ENCODE data around the gene PCOLCE2.
A peak's percentile ranks its signal among the peaks of the same experiment; 100 is the strongest.

The PCOLCE2 gene

DNA sequence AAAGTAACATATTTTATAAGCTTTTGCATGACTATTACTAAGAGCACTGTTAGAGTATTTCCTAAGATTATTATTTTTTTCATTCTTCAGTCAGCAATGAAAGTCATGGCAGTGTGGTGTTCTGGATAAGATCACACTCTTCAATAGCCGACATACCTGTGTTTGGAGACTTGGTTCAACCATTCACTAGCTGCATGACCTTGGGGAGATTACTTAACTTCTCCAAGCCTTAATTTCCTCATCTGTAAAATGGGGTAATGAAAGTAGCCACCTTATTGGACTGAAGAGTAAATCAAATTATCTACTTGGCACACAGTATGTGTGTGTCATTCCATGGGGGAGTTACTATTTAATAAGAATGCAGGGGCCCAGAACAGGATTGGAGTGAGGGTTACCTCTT lies 24.5 kb upstream of the PCOLCE2 start:
- no peak for DNase-seq
- no peak for TF ChIP-seq GATA1 (IDR thresholded peaks at IDR 0.05; ENCODE audit: low read depth, low read length)

DNA sequence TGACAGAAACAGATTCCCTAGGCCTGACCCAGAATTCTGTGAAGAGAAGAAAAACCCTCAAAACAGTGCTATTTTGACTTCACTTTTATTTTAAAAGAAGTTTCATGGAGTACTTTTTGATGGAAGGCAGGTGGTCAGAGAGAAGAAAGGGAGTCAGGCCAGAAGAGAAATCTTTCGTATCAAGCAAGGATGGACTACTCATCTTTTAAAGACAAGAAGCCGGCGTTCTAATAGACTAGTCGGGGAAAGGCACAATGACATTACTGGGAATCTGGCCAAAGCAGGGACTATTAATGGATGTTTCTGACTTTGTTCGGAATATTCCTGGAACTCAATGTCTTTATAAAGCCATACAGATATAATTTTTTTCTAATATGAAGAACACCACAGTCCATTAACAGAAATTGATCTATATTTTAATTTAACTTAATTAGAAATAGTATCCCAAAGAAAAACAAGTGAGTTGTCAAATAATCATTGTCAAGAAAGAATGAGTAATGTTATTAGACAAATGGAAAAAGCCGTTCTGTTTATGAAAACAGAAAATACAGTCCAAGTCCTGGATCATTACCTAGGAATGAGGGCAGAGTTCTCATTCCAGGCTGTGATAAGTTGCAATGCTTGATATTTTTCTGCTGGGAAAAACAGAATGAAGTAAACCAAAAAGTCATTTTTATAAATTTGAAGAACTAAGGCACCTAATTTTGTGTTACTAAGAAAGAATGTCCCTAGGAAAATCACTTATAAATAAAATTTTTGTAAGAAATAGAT lies 23.7 kb upstream of the PCOLCE2 start:
- DNase-seq: no peak
- TF ChIP-seq GATA1 (IDR thresholded peaks at IDR 0.05; ENCODE audit: low read depth, low read length) (no peak), POLR2A (IDR thresholded peaks at IDR 0.05; ENCODE audit: low read length) (no peak)

DNA sequence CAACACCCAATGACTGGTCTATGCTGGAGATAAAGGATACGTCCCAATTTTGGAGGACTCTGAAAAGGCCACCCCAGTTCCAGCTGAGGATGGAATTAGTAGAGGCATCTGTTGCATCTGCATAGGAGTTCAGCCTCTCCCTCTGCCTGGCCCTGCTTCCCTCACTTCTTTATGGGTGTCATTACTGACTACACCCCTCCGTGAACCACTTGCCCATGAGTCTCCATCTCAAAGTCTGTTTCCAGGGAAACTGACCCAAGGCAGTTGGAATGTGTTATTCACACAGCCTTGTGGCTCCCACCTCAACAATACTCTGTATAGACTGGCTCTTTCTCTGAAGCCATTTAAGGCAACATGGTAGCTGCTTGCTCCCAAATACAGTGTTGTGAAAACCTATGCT lies 21.4 kb upstream of the PCOLCE2 start:
- TF ChIP-seq GATA1 (IDR thresholded peaks at IDR 0.05; ENCODE audit: low read depth, low read length) (no peak), POLR2A (IDR thresholded peaks at IDR 0.05; ENCODE audit: low read length) (no peak)

DNA sequence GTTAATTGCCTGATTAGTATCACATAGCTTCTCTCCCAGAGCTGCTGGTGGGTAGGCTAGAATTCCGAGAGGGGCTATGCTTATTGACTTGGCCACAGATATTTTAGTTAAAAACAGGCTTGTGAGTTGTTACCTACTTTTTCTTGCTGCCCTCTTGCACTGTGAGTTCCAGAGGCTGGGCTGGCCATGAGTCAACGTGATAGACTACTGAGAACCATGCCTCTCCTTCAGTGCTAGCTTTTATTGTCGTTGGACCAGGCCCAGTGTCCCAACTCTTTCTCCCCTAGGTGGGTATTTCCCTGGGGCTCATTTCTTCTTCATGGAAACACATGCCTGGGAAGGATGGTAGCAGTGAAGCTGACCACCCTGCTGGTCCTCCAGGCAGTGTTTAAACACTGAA lies 20.4 kb upstream of the PCOLCE2 start:
- TF ChIP-seq GATA1 (IDR thresholded peaks at IDR 0.05; ENCODE audit: low read depth, low read length) (no peak), POLR2A (IDR thresholded peaks at IDR 0.05; ENCODE audit: low read length) (no peak)
- no peak for DNase-seq

More for the DNA sequence above, 21.4 kb upstream of the PCOLCE2 start:
- DNase-seq: no peak

DNA sequence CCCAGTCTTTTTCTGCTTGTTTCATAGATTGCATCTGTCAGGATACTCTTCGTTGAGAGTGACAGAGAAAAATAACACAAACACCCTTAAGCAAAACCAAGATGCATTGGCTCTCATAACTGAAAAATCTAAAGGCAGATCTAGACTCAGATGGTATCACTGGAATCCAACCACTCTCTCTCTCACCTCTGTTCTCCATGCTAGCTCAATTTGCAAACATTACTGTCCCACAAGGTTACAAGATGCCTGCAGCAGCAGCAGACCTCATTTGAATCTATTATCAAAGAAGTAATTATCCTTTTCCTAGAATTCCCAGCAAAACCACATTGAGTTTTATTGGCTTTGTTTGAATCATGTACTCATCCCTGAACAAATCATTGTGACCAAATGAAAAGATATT lies 19.1 kb upstream of the PCOLCE2 start:
- DNase-seq: no peak
- TF ChIP-seq POLR2A (IDR thresholded peaks at IDR 0.05; ENCODE audit: low read length) (no peak), GATA1 (IDR thresholded peaks at IDR 0.05; ENCODE audit: low read depth, low read length) (no peak)

DNA sequence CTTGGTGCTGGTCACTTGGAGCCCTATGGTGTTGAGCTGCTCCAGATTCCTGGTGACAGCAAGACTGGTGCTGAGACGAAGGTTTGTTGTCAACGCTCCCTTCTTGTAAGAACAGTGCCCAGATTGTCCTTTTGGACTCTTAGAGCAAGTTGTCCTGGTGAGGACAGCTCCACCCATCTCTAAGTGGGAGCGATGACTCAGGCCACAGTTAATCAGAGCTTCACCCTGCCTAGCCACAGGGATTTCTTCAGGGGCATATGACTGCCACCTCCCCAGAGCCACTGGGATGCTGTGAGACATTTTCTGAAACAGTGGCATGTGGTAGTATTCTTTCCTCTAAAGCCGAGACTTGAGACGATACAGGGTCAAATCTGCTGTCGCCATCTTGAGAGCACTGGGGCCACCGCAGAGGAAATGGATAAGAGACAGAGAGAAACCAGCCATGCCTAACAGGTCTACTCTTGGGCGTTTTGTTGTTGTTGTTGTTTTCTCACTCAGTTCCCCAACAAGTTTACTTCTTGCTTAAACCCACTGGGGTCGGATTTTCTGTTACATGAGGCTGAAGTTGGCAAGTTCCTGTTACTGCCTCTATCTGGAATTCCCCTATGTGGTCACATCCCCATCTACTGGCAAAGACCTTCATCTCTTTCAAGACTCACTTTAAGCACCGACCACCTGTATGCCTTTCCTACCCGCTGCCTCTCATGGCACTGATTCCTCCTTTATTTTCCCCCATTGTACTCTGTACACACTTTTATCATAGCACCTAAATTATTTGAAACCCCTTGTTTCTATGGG lies 16.0 kb upstream of the PCOLCE2 start:
- TF ChIP-seq GATA1 (IDR thresholded peaks at IDR 0.05; ENCODE audit: low read depth, low read length) (no peak), POLR2A (IDR thresholded peaks at IDR 0.05; ENCODE audit: low read length) (no peak)

DNA sequence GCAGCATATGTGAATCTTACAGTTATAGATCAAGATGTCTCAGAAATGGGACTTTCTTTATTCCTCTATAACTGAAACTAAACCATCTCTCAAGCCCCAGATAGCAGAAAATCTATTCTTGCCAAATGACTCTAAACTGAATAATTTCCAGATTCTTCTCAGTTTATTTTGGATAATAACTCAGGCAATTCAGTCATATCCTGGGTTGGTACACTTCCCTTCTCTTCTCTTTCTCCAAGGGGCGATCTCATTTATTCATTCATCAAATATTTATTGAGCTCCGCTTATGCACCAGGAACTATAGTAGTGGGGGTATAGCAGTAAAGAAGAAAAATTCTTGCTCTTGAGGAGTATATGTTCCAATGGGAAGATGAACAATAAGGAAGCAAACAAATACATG lies 13.5 kb upstream of the PCOLCE2 start:
- no peak for DNase-seq
- TF ChIP-seq POLR2A (IDR thresholded peaks at IDR 0.05; ENCODE audit: low read length) (no peak), GATA1 (IDR thresholded peaks at IDR 0.05; ENCODE audit: low read depth, low read length) (no peak)

More for the DNA sequence above, 16.0 kb upstream of the PCOLCE2 start:
- peak in 1 of 2 experiments; percentile 41 for DNase-seq

DNA sequence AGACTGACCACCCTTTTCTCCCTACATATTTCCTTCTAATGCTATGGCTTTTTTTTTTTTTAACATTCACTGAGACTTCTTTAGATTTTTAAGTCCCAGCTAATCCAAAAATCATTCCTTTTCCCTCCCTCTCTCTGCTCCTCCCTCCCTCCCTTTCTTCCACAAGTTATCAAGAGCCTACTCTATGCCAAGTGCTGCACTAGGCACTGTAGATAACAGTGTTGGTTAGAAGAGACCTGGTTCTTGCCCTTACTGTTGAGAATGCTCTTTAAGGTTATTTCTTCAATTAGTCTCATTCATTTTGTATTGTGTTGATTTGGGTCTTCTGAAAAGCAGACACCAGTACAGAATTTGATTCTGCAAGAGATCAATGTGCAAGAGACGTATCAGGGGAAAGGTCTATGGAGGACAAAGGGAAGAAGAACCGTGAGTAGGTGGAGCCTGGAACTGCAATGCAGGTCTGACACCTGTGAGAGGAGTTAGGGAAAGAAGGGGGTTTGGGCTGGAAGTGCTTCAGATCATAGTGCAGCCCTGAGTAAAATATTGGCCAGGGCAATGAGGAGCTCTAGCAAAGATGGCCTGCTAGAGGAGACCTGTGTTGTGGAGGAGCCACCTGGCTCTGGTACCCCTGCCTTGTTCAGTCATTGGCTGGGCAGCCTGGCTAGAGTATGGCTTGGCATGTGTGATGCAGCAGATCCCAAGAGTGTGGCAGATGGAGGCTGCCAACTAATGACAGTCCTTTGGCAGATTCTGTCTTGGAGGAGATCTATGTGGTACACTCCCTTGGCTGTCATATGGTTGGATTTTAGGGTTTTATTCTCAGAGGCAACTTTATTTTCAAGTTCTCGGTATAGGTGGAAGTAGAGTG lies 9.7 kb upstream of the PCOLCE2 start:
- no peak for DNase-seq
- no peak for TF ChIP-seq GATA1 (IDR thresholded peaks at IDR 0.05; ENCODE audit: low read depth, low read length)
- no peak for TF ChIP-seq POLR2A (IDR thresholded peaks at IDR 0.05; ENCODE audit: low read length)

DNA sequence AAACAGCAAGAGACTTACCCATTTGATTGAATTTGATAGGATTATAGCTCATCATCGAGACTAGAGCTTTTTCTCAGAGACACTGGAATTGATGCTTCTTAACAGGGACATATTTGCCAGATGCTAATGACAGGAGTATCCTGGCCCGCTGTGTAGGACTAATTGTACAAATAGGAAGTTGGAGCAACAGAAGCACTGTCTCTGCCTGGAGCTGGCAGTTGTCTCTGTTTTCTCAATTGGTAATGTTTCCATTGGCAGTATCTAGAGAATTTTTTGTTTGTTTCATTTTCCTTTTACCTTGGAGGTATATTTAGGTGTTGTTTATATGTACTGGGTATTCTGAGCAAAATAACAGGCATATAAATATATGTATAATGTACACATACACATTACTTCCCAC lies 8.9 kb upstream of the PCOLCE2 start:
- TF ChIP-seq GATA1 (IDR thresholded peaks at IDR 0.05; ENCODE audit: low read depth, low read length) (no peak), POLR2A (IDR thresholded peaks at IDR 0.05; ENCODE audit: low read length) (no peak)
- DNase-seq: no peak

DNA sequence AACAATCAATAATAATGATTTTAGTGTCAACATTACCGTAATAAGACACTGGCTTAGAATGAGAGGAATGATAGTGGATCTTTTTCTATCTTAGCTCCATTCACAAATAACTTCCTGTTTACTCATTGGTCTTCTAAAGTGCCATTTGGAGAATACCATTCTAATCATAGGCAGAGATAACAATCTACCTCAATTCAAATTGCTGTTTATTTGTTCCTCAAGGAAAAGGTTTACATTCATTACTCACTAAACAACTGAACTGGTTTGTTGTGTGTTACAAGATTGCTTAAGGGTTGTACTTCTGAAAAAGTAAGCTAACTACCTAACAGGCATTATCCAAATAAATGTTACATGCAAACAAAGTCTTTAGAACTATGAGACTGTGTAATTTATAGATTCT lies 8.1 kb upstream of the PCOLCE2 start:
- DNase-seq: no peak
- TF ChIP-seq GATA1 (IDR thresholded peaks at IDR 0.05; ENCODE audit: low read depth, low read length) (no peak), POLR2A (IDR thresholded peaks at IDR 0.05; ENCODE audit: low read length) (no peak)

DNA sequence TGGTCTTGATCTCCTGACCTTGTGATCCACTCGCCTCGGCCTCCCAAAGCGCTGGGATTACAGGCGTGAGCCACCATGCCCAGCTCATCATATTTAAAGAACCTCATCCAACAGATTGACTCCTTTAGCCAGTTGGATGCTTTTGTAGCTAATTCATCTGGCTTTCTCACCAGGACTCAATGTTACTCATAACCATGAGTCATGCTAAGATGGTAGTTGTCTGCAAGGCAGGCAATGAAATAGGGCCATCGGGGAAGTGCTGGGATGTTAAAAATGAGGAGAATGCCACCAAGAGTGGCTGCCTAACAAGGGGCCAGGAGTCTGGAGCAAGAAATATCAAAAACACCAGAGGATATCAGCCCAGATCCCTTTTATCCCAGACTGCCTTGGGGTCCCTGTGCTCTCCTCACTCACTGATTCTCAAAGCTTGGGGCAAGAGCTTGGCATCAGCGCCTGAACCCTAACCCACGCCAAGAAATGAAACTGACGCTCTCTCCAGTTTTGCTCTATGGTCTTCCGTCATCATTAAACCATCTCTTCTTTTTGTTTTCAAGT lies 7.4 kb upstream of the PCOLCE2 start:
- no peak for DNase-seq
- no peak for TF ChIP-seq GATA1 (IDR thresholded peaks at IDR 0.05; ENCODE audit: low read depth, low read length)
- no peak for TF ChIP-seq POLR2A (IDR thresholded peaks at IDR 0.05; ENCODE audit: low read length)

DNA sequence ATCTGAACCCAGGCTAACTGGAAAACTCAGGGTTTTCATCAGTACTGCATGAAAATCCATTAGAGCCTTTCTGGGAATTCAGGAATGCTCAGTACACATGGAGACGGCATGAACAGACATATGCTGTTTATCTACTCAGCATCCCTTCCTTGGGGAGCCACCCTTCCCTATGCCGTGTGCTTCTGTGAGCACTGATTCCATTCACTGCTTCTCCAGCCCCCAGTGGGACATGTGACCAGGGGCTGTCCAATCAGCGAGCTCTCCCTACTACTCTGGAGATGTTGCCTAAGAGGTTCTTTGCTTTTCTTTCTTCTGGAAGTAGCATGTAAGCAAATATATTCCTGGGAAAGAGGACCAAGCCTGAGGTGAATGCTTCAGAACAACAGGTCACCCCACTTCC lies 5.6 kb upstream of the PCOLCE2 start:
- no peak for DNase-seq
- TF ChIP-seq POLR2A (IDR thresholded peaks at IDR 0.05; ENCODE audit: low read length) (no peak), GATA1 (IDR thresholded peaks at IDR 0.05; ENCODE audit: low read depth, low read length) (no peak)

DNA sequence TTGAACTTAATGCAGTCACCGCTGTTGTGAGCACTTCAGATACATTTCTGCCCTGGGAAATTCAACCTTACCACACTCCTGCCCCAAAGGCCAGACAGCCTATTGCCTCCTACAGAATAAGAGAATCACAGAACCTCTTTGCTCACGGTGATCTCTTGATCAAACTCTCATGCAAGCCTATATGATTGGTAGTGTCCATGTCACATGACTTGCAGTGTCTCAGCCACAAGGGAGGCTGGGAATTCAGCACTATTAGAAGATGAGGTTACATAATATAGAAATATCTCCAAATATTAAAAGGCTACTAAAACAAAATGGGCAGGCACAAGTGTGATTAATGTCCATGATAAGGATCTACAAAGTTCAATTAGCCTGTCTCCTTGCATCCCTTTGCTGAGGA lies 3.8 kb upstream of the PCOLCE2 start:
- TF ChIP-seq GATA1 (IDR thresholded peaks at IDR 0.05; ENCODE audit: low read depth, low read length): no peak
- no peak for TF ChIP-seq POLR2A (IDR thresholded peaks at IDR 0.05; ENCODE audit: low read length)
- no peak for DNase-seq

DNA sequence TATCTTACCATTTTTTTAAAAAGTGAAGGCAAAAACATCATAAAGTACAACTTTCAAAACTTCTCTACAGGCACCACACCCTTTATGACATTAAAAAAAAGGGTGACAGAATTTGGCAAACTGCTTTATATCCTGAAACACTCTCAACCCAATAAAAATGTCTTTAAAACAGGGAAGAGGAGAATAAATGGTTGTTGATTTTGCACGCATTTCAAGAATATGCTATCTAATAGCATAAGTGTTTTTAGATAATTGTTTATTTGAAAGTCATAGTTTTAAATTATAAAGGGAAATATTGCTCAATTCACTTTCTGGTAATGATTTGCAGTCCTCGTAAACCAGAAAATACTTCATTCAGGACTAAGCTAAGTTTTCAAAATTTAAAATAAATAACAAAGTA lies 1.7 kb upstream of the PCOLCE2 start:
- TF ChIP-seq GATA1 (IDR thresholded peaks at IDR 0.05; ENCODE audit: low read depth, low read length) (no peak), POLR2A (IDR thresholded peaks at IDR 0.05; ENCODE audit: low read length) (no peak)
- DNase-seq: no peak

All from erythroblast (primary cell).